BE2C (cell line): Measurements from ENCODE around the gene SEMA6B.

Experiments used
- DNase-seq: peaks from one replicate; pipeline ENCODE4 v3.0.0-alpha.2; 2020
- H3K27me3 ChIP-seq: fragments of 250-450 bp; sonication (Bioruptor Pico); 2 replicates; pipeline ENCODE4 v1.5.1; 2020; ENCODE audit warnings: mild to moderate bottlenecking
- H3K36me3 ChIP-seq: fragments of 250-450 bp; sonication (Bioruptor Pico); 2 replicates; pipeline ENCODE4 v1.5.1; 2020; ENCODE audit warnings: mild to moderate bottlenecking
- H3K4me1 ChIP-seq: fragments of 250-450 bp; sonication (Bioruptor Pico); 2 replicates; pipeline ENCODE4 v1.5.1; 2020
- H3K4me3 ChIP-seq: 2 replicates; pipeline ENCODE4 v1.5.1; 2011; ENCODE audit warnings: low read depth, low read length
- H3K9me3 ChIP-seq: fragments of 250-450 bp; sonication (Bioruptor Pico); 2 replicates; pipeline ENCODE4 v1.5.1; 2020
- CTCF ChIP-seq: IDR thresholded peaks from 2 replicates; pipeline ENCODE4 v1.5.1; 2012; ENCODE audit warnings: mild to moderate bottlenecking, low read depth, low read length

Gene SEMA6B

GRCh38 chr19:4517451-4518057 is 41.9 kb downstream of the SEMA6B start:
- H3K9me3 ChIP-seq, result no peaks in the 10 kb centered on the region; the same call in 1 of the 2 replicates
- H3K4me1 ChIP-seq, result no peaks in the 10 kb centered on the region
- no peaks in the 10 kb centered on the region for H3K36me3 ChIP-seq
- no peak for TF ChIP-seq CTCF
- H3K4me3 ChIP-seq, result no peak overlapping the region
- no peak for DNase-seq
- no peaks in the 10 kb centered on the region for H3K27me3 ChIP-seq

GRCh38 chr19:4516939-4517300 is 42.6 kb downstream of the SEMA6B start:
- Histone ChIP-seq H3K27me3 (no peaks in the 10 kb centered on the region), H3K36me3 (no peaks in the 10 kb centered on the region), H3K4me1 (no peaks in the 10 kb centered on the region), H3K4me3 (no peak overlapping the region), H3K9me3 (no peaks in the 10 kb centered on the region; the same call in 1 of the 2 replicates)
- DNase-seq, result no peak
- TF ChIP-seq CTCF, result no peak

- Histone ChIP-seq H3K27me3 (no peaks in the 10 kb centered on the region), H3K4me1 (no peaks in the 10 kb centered on the region), H3K4me3 (no peak overlapping the region), H3K9me3 (no peaks in the 10 kb centered on the region; the same call in 1 of the 2 replicates), H3K36me3 (no peaks in the 10 kb centered on the region)
- no peak for TF ChIP-seq CTCF
- DNase-seq, result no peak
Observed at GRCh38 chr19:4516199-4516938, 43.1 kb downstream of the SEMA6B start.

GRCh38 chr19:4515732-4516131 is 43.8 kb downstream of the SEMA6B start:
- DNase-seq, result no peak
- no peaks in the 10 kb centered on the region for H3K36me3 ChIP-seq
- H3K4me3 ChIP-seq, result no peak overlapping the region
- no peaks in the 10 kb centered on the region for H3K4me1 ChIP-seq
- no peak for TF ChIP-seq CTCF
- H3K27me3 ChIP-seq, result no peaks in the 10 kb centered on the region
- no peaks in the 10 kb centered on the region; the same call in 1 of the 2 replicates for H3K9me3 ChIP-seq

GRCh38 chr19:4513248-4513647 is 46.2 kb downstream of the SEMA6B start:
- Histone ChIP-seq H3K27me3 (no peaks in the 10 kb centered on the region), H3K4me3 (no peak overlapping the region), H3K4me1 (no peaks in the 10 kb centered on the region), H3K9me3 (no peaks in the 10 kb centered on the region), H3K36me3 (no peaks in the 10 kb centered on the region)
- DNase-seq, result no peak
- TF ChIP-seq CTCF, result no peak

- no peaks in the 10 kb centered on the region for H3K27me3 ChIP-seq
- no peaks in the 10 kb centered on the region for H3K4me1 ChIP-seq
- no peaks in the 10 kb centered on the region for H3K36me3 ChIP-seq
- no peak for TF ChIP-seq CTCF
- H3K9me3 ChIP-seq, result no peaks in the 10 kb centered on the region
- no peak for DNase-seq
- H3K4me3 ChIP-seq, result no peak overlapping the region
Observed at GRCh38 chr19:4512070-4512469, 47.4 kb downstream of the SEMA6B start.
